Fibroblast of villous mesenchyme (primary cell): ENCODE measurements around the gene STXBP6. TPM values are rescaled to one million over a fixed set of nuclear protein-coding genes. Genes with fewer than 3 reads are reported as not detected.

Experiments
- DNase-seq: peaks from one replicate; pipeline ENCODE4 v3.0.0-alpha.2; 2010; ENCODE audit warnings: low read depth
- H3K4me3 ChIP-seq: 2 replicates; pipeline ENCODE4 v1.5.1; 2011; ENCODE audit warnings: low read depth, mild to moderate bottlenecking, low read length
- total RNA-seq: library from RNA; depleted of rRNA; stranded (reverse); fragments of >200 nt; gene quantifications from 2 replicates; pipeline ENCODE4 v1.2.3, GENCODE V29; 2012
- TF ChIP-seq, protein P1 (sequence below): IDR thresholded peaks from 2 replicates; pipeline ENCODE4 v1.5.1; 2012; ENCODE audit warnings: low read depth, mild to moderate bottlenecking, low read length; ENCODE audit not compliant: insufficient read depth

Gene STXBP6
- total RNA-seq, 1 donor, result 4.7 TPM

DNA sequence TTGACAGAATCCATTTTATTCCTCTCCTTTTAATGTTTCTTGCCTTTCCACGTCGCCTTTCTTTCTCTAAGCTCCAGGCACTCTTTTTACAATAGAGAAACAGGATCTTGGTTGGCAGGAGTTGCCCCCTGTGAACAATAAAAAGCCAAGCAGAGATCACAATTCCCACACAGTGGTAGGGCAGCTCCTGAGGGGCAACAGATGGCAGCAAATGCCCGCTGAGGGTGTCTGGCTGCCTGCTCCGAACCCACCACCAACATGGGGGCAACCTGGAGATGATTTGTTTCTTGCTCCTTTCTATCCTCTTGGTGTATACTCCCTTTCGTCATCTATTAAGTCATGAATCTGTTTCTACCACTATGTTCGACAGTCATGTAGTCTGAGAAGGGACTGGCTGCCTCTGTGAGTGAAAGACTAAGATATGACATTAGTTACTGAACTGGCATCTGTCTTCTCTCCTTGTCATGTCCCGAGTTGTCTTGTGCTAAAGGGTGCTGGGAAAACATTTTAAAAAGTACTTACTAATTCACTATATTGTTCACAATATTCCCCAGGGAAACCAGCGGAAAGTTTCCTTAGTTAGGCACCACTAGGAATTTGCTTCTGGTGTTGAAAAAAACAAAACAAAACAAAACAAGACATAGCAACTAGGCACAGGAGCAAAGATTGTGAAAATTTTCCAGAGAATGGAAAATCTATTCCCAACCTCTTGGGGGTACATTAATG, 170.1 kb downstream of the STXBP6 start:
- peak; percentile 31 for DNase-seq
- TF ChIP-seq, protein P1, sequence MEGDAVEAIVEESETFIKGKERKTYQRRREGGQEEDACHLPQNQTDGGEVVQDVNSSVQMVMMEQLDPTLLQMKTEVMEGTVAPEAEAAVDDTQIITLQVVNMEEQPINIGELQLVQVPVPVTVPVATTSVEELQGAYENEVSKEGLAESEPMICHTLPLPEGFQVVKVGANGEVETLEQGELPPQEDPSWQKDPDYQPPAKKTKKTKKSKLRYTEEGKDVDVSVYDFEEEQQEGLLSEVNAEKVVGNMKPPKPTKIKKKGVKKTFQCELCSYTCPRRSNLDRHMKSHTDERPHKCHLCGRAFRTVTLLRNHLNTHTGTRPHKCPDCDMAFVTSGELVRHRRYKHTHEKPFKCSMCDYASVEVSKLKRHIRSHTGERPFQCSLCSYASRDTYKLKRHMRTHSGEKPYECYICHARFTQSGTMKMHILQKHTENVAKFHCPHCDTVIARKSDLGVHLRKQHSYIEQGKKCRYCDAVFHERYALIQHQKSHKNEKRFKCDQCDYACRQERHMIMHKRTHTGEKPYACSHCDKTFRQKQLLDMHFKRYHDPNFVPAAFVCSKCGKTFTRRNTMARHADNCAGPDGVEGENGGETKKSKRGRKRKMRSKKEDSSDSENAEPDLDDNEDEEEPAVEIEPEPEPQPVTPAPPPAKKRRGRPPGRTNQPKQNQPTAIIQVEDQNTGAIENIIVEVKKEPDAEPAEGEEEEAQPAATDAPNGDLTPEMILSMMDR, result no peak

DNA sequence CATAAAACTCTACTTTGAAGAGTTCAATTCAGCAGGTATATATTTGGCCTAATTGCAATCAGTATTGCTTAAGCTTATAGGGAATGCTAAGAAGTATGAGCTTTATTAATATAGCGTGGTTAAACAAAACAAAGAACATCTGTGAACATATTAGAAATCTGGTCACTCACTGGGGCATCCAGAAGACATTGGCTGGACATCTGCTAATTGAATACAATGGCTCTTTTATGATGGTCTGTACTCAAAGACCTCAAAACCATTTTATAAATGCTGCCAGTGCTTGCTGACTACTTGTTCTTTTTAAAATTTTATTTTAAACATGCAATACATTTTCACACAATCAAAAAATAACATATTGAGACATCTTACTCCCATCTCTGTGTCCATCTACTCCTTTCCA, 173.0 kb downstream of the STXBP6 start:
- TF ChIP-seq, protein P1, result no peak
- DNase-seq, result no peak
- no peak overlapping the region for H3K4me3 ChIP-seq

More for the DNA sequence above, 170.1 kb downstream of the STXBP6 start:
- no peak overlapping the region for H3K4me3 ChIP-seq

DNA sequence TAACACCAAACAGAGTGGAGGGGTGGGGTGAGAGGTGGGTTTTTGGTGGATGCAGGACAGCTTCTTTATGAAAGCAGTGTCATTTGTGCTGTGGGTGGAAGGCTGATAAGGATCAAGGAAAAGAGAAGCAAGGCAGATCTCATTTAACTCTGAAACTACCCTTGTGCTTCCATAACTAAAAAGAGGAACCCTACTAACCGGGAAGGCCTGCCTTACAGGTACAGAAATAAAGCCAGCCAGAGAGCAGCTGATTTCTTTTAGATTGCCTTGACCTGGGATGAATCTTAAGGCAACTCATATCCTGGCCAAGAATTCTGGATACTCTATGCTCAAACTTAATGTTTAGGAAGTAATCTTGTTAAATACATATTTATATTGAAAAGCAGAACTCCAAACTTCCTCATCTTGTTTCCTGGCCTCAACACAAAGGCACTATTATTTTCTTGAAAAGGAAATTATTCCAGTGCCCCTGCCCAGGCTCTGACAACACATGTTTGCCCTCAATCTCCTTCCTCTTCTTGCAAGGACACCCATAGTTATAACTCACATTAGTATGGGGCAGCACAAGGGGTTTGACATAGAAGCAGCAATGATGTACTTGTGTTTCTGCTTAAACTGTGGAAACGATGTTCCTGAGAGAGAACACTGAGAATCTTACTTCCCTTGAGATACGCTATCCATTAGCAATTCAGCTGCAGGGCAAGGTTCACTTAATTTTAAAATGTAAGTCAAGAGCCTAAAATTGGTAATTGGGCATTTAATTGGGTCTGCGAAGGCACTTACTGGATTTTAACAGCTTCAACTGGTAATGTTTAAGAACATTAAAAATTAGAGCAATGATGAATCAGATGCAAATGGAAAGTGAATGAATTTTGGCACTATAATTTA, 173.7 kb downstream of the STXBP6 start:
- DNase-seq, result no peak
- H3K4me3 ChIP-seq, result no peak overlapping the region
- TF ChIP-seq, protein P1, result no peak

DNA sequence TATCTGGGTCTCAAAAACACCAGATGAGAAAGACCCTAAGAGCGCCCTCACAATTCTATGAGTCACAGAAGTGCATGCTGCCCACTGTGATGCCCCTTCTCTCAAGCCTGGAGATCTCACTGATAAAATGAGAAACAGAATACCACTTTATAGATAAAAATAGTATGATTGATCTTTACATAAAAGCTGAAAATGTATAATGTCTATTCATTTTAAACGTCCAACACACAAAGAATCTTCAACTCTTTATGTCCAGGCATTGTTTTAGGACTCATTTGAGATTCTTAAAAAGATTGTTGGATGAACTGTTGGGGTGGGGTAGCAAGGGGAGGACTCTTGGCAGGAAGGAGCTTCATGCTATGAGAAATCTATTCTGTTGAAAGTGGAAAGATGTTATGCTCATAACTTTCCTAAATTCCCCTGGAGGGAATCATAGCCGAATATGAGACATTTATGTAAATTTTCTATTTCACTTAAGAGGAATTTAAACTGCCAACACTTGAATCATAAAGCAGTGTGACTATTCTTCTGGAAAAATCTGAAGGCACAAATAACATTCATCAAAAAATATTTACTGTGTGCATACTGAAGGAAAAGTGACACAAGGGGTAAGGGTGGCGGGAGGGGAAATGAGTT, 174.6 kb downstream of the STXBP6 start:
- TF ChIP-seq, protein P1, result no peak
- DNase-seq, result no peak
- H3K4me3 ChIP-seq, result no peak overlapping the region

DNA sequence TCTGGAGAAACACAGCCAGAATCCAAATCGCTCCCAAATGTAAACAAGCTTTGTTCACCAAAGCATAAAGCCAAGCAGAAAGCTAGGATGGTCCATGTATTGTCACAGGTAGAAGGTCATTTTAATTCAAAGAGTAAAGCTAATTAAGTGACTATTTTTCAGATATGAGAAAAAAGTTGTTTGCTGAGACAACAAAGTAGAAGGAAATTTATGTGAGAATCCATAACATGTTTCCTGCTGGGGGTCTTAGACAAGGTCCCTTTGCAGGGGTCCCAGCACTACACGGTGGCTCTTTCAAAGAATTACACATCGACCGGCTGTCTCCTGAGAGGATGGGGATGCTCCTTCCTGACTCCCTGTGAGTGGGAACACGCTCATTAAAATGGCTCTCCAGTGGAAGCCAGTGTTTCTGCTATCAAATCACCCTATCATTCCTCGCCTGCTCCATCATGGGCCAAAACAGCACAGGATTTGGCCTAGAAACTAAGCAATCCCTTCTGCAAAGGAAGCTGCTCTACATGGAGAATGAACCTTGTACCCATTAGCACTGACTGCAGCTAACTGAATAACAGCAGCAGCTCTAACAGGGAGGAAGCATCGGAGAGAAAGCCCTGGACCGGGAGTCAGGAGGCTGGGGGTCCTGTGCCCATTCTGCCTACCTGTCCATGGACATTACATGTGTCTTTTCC, 175.3 kb downstream of the STXBP6 start:
- DNase-seq, result no peak
- TF ChIP-seq, protein P1, result no peak
- no peak overlapping the region for H3K4me3 ChIP-seq

DNA sequence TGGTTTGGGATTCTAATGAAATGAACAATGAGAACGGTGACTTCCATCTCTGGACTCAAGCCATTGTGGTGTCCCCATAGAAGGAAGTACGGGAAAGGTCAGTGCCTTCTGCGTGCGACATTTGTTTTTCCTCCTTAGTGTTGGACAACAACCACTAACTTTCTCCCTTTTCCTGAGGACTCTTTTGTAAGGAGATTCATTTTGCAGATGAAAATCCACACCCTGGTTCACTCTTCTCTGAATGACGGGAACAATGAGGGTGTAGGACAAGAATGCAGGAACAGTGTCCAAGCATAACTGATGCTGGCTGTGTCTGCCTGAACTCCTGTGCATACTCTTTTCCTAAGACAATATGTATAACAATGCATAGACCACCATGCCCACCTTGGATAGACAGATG, 176.4 kb downstream of the STXBP6 start:
- no peak for DNase-seq
- H3K4me3 ChIP-seq, result no peak overlapping the region
- TF ChIP-seq, protein P1, result no peak
